Measurements from ENCODE around the gene THRA.

DNA sequence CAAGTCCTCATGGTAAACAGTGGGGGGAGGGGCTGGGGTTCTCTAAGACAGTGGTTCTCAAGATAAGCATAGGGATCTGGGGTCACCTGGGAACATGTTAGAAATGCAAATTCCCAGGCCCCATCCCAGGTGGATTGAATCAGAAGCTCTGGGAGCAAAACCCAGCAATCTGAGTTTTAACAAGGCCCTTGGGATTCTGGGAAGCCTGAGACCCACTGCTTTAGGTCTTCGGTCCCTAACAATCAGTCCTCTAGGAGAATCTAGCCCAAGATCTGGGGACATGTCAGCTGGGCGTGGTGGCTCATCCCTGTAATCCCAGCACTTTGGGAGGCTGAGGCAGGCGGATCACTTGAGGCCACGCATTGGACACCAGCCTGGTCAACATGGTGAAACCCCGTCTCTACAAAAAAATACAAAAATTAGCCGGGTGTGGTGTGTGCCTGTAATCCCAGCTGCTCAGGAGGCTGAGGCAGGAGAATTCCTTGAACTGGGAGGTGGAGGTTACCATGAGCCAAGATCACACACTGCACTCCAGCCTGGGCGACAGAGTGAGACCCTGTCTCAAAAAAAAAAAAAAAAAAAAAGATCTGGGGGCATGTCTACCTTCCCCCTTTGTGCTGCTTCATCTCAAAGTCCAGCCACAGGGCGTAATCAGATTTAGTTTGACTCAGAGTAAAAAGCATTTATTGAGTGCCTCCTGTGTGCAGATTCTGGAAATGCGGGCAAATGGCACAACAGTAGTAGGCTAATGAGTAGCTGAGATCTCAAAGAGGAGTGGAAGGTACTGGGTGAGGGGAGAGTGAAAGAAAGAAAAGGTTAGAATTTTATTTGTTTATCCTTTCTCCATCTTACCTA is 46.4 kb downstream of the THRA start:
- TF ChIP-seq SIN3A (IDR thresholded peaks at IDR 0.05; ENCODE audit: borderline replicate concordance, insufficient read depth, low read length) (no peak), TAF1 (IDR thresholded peaks at IDR 0.05; ENCODE audit: borderline replicate concordance, insufficient read depth, low read length) (no peak)
